H4 (cell line): ENCODE measurements around the gene BARHL1. TPM values are rescaled to one million over a fixed set of nuclear protein-coding genes. Genes with fewer than 3 reads are reported as not detected.

Source experiments
- DNase-seq: peaks from one replicate; pipeline ENCODE4 v3.0.0-alpha.2; 2015; ENCODE audit warnings: low spot score
- total RNA-seq: library from RNA; depleted of rRNA; stranded (reverse); fragments of >200 nt; shearing (Covaris generic); gene quantifications from 2 replicates; pipeline ENCODE4 v1.2.3, GENCODE V29; 2014; rRNA removed

The BARHL1 gene
- not detected in 2 replicates for total RNA-seq

GRCh38 chr9:132582276-132582785 lies at the start of gene BARHL1:
BARHL1 (plus strand) TSS chr9:132582606; CDS start chr9:132582798, 192 bp downstream.
- no peak for DNase-seq

- DNase-seq: no peak
Measured at GRCh38 chr9:132534832-132535231, 47.6 kb upstream of the BARHL1 start.

GRCh38 chr9:132536124-132536523 lies 46.3 kb upstream of the BARHL1 start:
- DNase-seq: no peak

- DNase-seq: no peak
Measured at GRCh38 chr9:132537352-132537751, 45.1 kb upstream of the BARHL1 start.

GRCh38 chr9:132538071-132538470 lies 44.3 kb upstream of the BARHL1 start:
- DNase-seq: no peak

GRCh38 chr9:132539096-132539495 lies 43.3 kb upstream of the BARHL1 start:
- DNase-seq: no peak

- no peak for DNase-seq
Measured at GRCh38 chr9:132541051-132541450, 41.4 kb upstream of the BARHL1 start.

GRCh38 chr9:132541870-132542830 lies 40.3 kb upstream of the BARHL1 start:
- DNase-seq: no peak

GRCh38 chr9:132543251-132543650 lies 39.2 kb upstream of the BARHL1 start:
- no peak for DNase-seq

- no peak for DNase-seq
Measured at GRCh38 chr9:132543960-132544359, 38.4 kb upstream of the BARHL1 start.

- DNase-seq: no peak
Measured at GRCh38 chr9:132545578-132545977, 36.8 kb upstream of the BARHL1 start.

GRCh38 chr9:132546148-132547051 lies 36.0 kb upstream of the BARHL1 start:
- DNase-seq: no peak

- DNase-seq: no peak
Measured at GRCh38 chr9:132547052-132547431, 35.4 kb upstream of the BARHL1 start.

- DNase-seq: no peak
Measured at GRCh38 chr9:132547436-132547835, 35.0 kb upstream of the BARHL1 start.

- no peak for DNase-seq
Measured at GRCh38 chr9:132547976-132548730, 34.3 kb upstream of the BARHL1 start.

GRCh38 chr9:132548751-132549640 lies 33.4 kb upstream of the BARHL1 start:
- no peak for DNase-seq

- no peak for DNase-seq
Measured at GRCh38 chr9:132551556-132551955, 30.9 kb upstream of the BARHL1 start.

GRCh38 chr9:132552041-132552440 lies 30.4 kb upstream of the BARHL1 start:
- no peak for DNase-seq

- no peak for DNase-seq
Measured at GRCh38 chr9:132554755-132555154, 27.7 kb upstream of the BARHL1 start.

- no peak for DNase-seq
Measured at GRCh38 chr9:132555528-132555927, 26.9 kb upstream of the BARHL1 start.
